SK-N-SH treated with all-trans-retinoic acid at 6 μM for 48 hours (cell line): ENCODE results near the gene GALNTL6.
"Not testable (repeated sequence)": the region's sequence is repeated elsewhere in the genome, so short reads cannot be mapped to it uniquely, and the experiment has no call there.

Experiments
- ATAC-seq: fragments of 200-7000 bp; cut with Tn5 transposase; 3 replicates; pipeline ENCODE4 v1.9.1; 2020; ENCODE audit warnings: mild to moderate bottlenecking, moderate library complexity
- ARNTL ChIP-seq: fragments of 450-650 bp; formaldehyde crosslinking; IDR thresholded peaks from 2 replicates; pipeline ENCODE4 v1.5.0; 2020; ENCODE audit warnings: low read depth, mild to moderate bottlenecking, moderate library complexity, borderline replicate concordance
- BACH2 ChIP-seq: fragments of 250-450 bp; sonication (Bioruptor Pico); IDR thresholded peaks from 2 replicates; pipeline ENCODE4 v1.9.0; 2021; ENCODE audit warnings: mild to moderate bottlenecking, borderline replicate concordance
- CREB5 ChIP-seq: fragments of 250-450 bp; sonication (Bioruptor Pico); IDR thresholded peaks from 2 replicates; pipeline ENCODE4 v1.5.1; 2020; ENCODE audit warnings: low read depth, mild to moderate bottlenecking, moderate library complexity
- CSDC2 ChIP-seq: fragments of 250-450 bp; sonication (Bioruptor Pico); IDR thresholded peaks from 2 replicates; pipeline ENCODE4 v1.5.0; 2020; ENCODE audit warnings: mild to moderate bottlenecking, moderate library complexity
- ESRRG ChIP-seq: fragments of 250-450 bp; sonication (Bioruptor Pico); IDR thresholded peaks from 2 replicates; pipeline ENCODE4 v1.6.1; 2021; ENCODE audit warnings: mild to moderate bottlenecking
- ISL1 ChIP-seq: fragments of 250-450 bp; sonication (Bioruptor Pico); IDR thresholded peaks from 2 replicates; pipeline ENCODE4 v2.1.2; 2022; ENCODE audit warnings: mild to moderate bottlenecking, moderate library complexity
- POU6F1 ChIP-seq: fragments of 250-450 bp; sonication (Bioruptor Pico); IDR thresholded peaks from 2 replicates; pipeline ENCODE4 v1.8.0; 2021; ENCODE audit warnings: low read depth, mild to moderate bottlenecking, moderate library complexity, borderline replicate concordance
- PPARA ChIP-seq: fragments of 250-450 bp; sonication (Bioruptor Pico); IDR thresholded peaks from 2 replicates; pipeline ENCODE4 v1.5.0; 2020; ENCODE audit warnings: mild to moderate bottlenecking, borderline replicate concordance
- TCF4 ChIP-seq: fragments of 250-450 bp; sonication (Bioruptor Pico); IDR thresholded peaks from 2 replicates; pipeline ENCODE4 v1.8.0; 2021; ENCODE audit warnings: mild to moderate bottlenecking, moderate library complexity, borderline replicate concordance
- TOX ChIP-seq: fragments of 250-450 bp; sonication (Bioruptor Pico); IDR thresholded peaks from 2 replicates; pipeline ENCODE4 v1.8.0; 2021; ENCODE audit warnings: mild to moderate bottlenecking, moderate library complexity, borderline replicate concordance
- ZFP3 ChIP-seq: fragments of 250-450 bp; sonication (Bioruptor Pico); IDR thresholded peaks from 2 replicates; pipeline ENCODE4 v1.5.0; 2020; ENCODE audit warnings: mild to moderate bottlenecking, moderate library complexity
- ZFP30 ChIP-seq: fragments of 450-650 bp; formaldehyde crosslinking; IDR thresholded peaks from 2 replicates; pipeline ENCODE4 v1.5.0; 2022; ENCODE audit warnings: mild to moderate bottlenecking, moderate library complexity
- ZNF70 ChIP-seq: fragments of 450-650 bp; formaldehyde crosslinking; IDR thresholded peaks from 2 replicates; pipeline ENCODE4 v1.5.0; 2020; ENCODE audit warnings: mild to moderate bottlenecking, moderate library complexity
- ZNF8 ChIP-seq: fragments of 450-650 bp; formaldehyde crosslinking; IDR thresholded peaks from 2 replicates; pipeline ENCODE4 v1.5.0; 2020; ENCODE audit warnings: mild to moderate bottlenecking, moderate library complexity
- TF ChIP-seq, protein P1 (sequence below): fragments of 250-450 bp; sonication (Bioruptor Pico); IDR thresholded peaks from 2 replicates; pipeline ENCODE4 v1.8.0; 2020; ENCODE audit warnings: mild to moderate bottlenecking, moderate library complexity, borderline replicate concordance
- TF ChIP-seq, protein P2 (sequence below): fragments of 250-450 bp; sonication (Bioruptor Pico); IDR thresholded peaks from 2 replicates; pipeline ENCODE4 v1.5.0; 2020; ENCODE audit warnings: mild to moderate bottlenecking, moderate library complexity

The GALNTL6 gene

DNA sequence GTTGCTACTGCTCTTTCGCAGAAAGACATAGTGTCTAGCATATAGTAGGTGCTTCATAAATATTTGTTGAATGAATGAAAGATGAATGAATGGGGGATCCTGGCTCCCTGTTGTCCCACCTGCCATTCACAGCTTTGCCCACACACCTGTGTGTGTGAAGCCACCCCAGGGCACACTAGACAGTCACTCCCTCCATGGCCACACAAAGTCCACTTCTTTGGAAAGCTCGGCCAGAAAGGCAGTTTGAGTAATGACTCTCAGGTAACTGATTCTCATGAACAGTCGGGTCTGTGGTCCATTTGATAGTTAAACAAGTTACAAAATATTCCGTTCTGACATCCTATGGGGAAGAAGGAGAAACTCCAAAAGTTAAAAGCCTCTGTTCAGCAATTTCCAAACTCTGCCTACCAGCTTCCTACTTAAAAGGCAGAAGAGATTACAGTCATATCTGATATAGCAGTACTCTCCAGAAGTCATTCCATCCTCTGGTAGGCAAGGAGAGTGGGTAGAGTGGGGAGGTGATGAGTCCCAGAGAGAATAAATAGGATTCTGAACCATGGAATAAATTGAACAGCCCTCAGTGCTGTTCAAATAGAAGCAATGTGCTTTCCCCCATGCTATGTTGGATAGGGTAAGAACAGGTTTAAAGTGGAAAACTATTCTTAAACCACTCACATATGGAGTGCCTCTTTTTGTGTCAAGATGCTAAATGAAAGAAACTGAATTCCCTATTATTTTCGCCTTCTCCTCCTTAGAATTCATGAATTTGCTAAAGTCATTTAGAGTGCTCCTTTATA lies 1150.5 kb downstream of the GALNTL6 start:
- TF ChIP-seq, protein P1, sequence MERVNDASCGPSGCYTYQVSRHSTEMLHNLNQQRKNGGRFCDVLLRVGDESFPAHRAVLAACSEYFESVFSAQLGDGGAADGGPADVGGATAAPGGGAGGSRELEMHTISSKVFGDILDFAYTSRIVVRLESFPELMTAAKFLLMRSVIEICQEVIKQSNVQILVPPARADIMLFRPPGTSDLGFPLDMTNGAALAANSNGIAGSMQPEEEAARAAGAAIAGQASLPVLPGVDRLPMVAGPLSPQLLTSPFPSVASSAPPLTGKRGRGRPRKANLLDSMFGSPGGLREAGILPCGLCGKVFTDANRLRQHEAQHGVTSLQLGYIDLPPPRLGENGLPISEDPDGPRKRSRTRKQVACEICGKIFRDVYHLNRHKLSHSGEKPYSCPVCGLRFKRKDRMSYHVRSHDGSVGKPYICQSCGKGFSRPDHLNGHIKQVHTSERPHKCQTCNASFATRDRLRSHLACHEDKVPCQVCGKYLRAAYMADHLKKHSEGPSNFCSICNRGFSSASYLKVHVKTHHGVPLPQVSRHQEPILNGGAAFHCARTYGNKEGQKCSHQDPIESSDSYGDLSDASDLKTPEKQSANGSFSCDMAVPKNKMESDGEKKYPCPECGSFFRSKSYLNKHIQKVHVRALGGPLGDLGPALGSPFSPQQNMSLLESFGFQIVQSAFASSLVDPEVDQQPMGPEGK (CRISPR knock-in tag) = no peak
- TF ChIP-seq ARNTL (CRISPR knock-in tag) = no peak
- TF ChIP-seq BACH2 = no peak
- TF ChIP-seq TCF4 = no peak
- TF ChIP-seq ZNF70 (CRISPR knock-in tag) = no peak
- TF ChIP-seq POU6F1 = no peak
- TF ChIP-seq ZFP30 (CRISPR knock-in tag) = no peak
- TF ChIP-seq CREB5 (CRISPR knock-in tag) = no peak
- no peak for TF ChIP-seq ESRRG (CRISPR knock-in tag)
- ATAC-seq = no peak

GRCh38 chr4:172970189-172970588 lies 1157.0 kb downstream of the GALNTL6 start:
- not testable (repeated sequence) for ATAC-seq

DNA sequence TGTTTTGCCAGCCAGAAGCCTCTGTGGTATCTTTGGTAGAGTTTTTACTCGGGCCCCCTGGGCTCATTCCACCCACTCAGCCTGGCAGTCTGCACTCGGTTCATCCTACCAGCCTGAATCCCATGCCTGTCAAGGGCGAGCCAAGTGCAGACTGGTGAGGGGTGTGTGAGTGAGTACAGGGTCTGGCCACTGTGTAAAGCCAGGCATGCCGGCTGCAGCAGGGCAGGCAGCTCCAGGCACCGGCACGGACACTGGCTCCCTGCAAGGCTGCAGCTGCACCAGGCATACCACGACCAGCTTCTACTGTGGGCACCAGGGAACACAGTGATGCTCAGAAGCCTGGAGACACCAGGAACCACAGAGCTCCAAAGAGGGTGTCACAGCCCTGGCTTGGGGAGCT lies 1161.4 kb downstream of the GALNTL6 start:
- ATAC-seq = no peak
- TF ChIP-seq CSDC2 (CRISPR knock-in tag) = no peak

GRCh38 chr4:172975651-172976229 lies 1162.5 kb downstream of the GALNTL6 start:
- TF ChIP-seq TCF4 = no peak
- TF ChIP-seq, protein P2, sequence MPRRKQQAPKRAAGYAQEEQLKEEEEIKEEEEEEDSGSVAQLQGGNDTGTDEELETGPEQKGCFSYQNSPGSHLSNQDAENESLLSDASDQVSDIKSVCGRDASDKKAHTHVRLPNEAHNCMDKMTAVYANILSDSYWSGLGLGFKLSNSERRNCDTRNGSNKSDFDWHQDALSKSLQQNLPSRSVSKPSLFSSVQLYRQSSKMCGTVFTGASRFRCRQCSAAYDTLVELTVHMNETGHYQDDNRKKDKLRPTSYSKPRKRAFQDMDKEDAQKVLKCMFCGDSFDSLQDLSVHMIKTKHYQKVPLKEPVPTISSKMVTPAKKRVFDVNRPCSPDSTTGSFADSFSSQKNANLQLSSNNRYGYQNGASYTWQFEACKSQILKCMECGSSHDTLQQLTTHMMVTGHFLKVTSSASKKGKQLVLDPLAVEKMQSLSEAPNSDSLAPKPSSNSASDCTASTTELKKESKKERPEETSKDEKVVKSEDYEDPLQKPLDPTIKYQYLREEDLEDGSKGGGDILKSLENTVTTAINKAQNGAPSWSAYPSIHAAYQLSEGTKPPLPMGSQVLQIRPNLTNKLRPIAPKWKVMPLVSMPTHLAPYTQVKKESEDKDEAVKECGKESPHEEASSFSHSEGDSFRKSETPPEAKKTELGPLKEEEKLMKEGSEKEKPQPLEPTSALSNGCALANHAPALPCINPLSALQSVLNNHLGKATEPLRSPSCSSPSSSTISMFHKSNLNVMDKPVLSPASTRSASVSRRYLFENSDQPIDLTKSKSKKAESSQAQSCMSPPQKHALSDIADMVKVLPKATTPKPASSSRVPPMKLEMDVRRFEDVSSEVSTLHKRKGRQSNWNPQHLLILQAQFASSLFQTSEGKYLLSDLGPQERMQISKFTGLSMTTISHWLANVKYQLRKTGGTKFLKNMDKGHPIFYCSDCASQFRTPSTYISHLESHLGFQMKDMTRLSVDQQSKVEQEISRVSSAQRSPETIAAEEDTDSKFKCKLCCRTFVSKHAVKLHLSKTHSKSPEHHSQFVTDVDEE (CRISPR knock-in tag) = no peak
- no peak for TF ChIP-seq PPARA (CRISPR knock-in tag)
- TF ChIP-seq CSDC2 (CRISPR knock-in tag) = no peak
- TF ChIP-seq CREB5 (CRISPR knock-in tag) = no peak
- no peak for TF ChIP-seq ZNF70 (CRISPR knock-in tag)
- TF ChIP-seq ZNF8 = no peak
- TF ChIP-seq POU6F1 = no peak
- no peak for TF ChIP-seq ZFP3 (CRISPR knock-in tag)
- no peak for TF ChIP-seq ISL1
- no peak for TF ChIP-seq ZFP30 (CRISPR knock-in tag)
- no peak for TF ChIP-seq TOX (CRISPR knock-in tag)
- no peak for ATAC-seq

DNA sequence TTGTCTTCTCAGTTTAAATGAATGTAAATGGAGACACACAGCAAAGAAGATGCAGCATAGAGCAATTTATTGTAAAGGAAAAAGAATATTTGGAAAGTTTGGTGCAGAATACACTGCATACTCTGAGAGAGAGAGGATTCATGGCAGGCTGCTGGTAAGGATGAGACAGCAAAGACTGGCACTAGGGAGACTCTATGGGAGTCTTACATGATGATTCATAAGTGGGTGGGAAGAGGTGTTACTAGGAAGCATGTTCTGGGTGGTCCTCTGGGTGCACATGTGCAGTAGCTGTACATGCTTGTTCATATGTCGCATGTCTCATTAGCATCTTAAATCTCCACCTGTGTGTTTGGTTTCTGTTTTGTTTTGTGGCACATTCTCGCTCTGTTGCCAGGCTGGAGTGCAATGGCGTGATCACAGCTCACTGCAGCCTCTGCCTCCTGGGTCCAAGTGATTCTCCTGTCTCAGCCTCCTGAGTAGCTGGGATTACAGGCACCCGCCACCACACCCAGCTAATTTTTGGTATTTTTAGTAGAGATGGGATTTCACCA lies 1164.4 kb downstream of the GALNTL6 start:
- ATAC-seq = not testable (repeated sequence)
